GM12872 (cell line): ENCODE data around the gene MCF2L.

Experiments
- CTCF ChIP-seq: IDR thresholded peaks from 3 replicates; pipeline ENCODE4 v1.5.1; 2011; ENCODE audit warnings: low read depth, mild to moderate bottlenecking, low read length, moderate library complexity; ENCODE audit not compliant: insufficient read depth

The MCF2L gene

GRCh38 chr13:113049521-113049941 lies 80.5 kb downstream of the MCF2L start:
- no peak for TF ChIP-seq CTCF

DNA sequence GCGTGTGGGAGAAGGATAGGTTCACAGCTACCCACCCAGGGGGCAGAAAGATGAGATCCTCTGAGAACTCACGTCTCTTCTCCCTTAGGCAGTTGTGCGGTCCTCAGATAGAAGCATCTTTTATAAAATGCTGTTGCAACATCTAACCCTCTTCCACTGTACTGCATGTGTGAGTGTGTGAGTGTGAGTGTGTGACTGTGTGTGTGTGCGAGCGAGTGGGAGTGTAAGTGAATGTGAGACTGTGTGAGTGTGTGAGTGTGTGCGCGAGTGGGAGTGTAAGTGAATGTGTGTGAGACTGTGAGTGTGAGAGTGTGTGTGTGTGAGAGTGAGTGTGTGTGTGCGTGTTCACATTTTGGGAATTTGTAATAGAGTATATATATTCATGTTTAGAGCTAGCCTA lies 81.0 kb downstream of the MCF2L start:
- no peak for TF ChIP-seq CTCF

GRCh38 chr13:113050734-113051431 lies 81.9 kb downstream of the MCF2L start:
- no peak for TF ChIP-seq CTCF

- no peak for TF ChIP-seq CTCF
Measured at GRCh38 chr13:113051641-113052040, 82.6 kb downstream of the MCF2L start.

DNA sequence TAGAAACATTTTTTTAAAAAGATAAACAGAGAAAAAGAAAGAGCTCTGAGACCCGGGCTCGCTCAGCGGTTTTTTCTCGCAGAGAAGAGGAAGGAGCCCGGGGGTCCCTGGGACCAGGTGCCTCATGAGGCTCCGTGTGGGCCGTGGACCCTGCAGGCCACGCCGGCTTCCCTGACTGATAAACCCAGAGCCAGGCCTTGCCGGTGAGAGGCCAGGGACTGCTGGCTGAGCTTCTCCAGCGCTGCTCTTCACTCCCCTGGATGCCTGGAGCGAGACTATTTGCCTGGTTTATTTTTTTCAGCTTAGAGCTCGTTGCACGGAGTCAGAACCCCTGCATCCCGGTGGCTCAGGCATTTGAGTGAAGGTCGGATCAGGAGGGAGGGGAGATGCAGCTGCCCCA lies 83.2 kb downstream of the MCF2L start:
- no peak for TF ChIP-seq CTCF

- TF ChIP-seq CTCF, result no peak
Measured at GRCh38 chr13:113052971-113053370, 84.0 kb downstream of the MCF2L start.

GRCh38 chr13:113053376-113053775 lies 84.4 kb downstream of the MCF2L start:
- no peak for TF ChIP-seq CTCF
